Small intestine (tissue), 7 donors: ENCODE results near the gene TNS1. TPM values are rescaled to one million over a fixed set of nuclear protein-coding genes. Genes with fewer than 3 reads are reported as not detected.

Source experiments
- DNase-seq, 2 donors: peaks; one replicate each; pipeline versions ENCODE4 v3.0.0 to v3.0.0-alpha.2; 2013
- FAIRE-seq: peaks from 2 replicates; lab custom pipeline; 2012; peaks lifted over from hg19 to GRCh38; lab: Jason Lieb, UNC
- H3K27ac ChIP-seq, 3 donors: one replicate each; pipeline ENCODE4 v1.5.1; 2013; ENCODE audit warnings: low read length in 2 of 3, mild to moderate bottlenecking in 2 of 3, control low read depth in 1 of 3, inconsistent platforms in 1 of 3, low read depth in 1 of 3, moderate library complexity in 1 of 3
- H3K27me3 ChIP-seq, 3 donors: one replicate each; pipeline ENCODE4 v1.6.1; 2013; ENCODE audit warnings: low read length in 3 of 3, inconsistent platforms in 1 of 3; ENCODE audit not compliant: control insufficient read depth in 3 of 3, insufficient read depth in 3 of 3
- H3K36me3 ChIP-seq, 3 donors: one replicate each; pipeline ENCODE4 v1.6.1; 2013; ENCODE audit warnings: low read length in 3 of 3, inconsistent platforms in 1 of 3, low read depth in 1 of 3, mild to moderate bottlenecking in 1 of 3, moderate library complexity in 1 of 3; ENCODE audit not compliant: control insufficient read depth in 3 of 3, insufficient read depth in 2 of 3
- H3K4me1 ChIP-seq, 3 donors: one replicate each; pipeline ENCODE4 v1.6.1; 2013; ENCODE audit warnings: low read length in 2 of 3, inconsistent platforms in 1 of 3, low read depth in 1 of 3, mild to moderate bottlenecking in 1 of 3, moderate library complexity in 1 of 3; ENCODE audit not compliant: control insufficient read depth in 3 of 3, insufficient read depth in 2 of 3
- H3K4me3 ChIP-seq, 3 donors: one replicate each; pipeline ENCODE4 v1.5.1; 2013; ENCODE audit warnings: low read length in 3 of 3, control low read depth in 1 of 3, inconsistent platforms in 1 of 3, low read depth in 1 of 3, mild to moderate bottlenecking in 1 of 3, moderate library complexity in 1 of 3
- H3K9me3 ChIP-seq, 2 donors: one replicate each; pipeline ENCODE4 v1.6.1; 2013; ENCODE audit warnings: low read depth in 1 of 2, low read length in 1 of 2; ENCODE audit not compliant: control insufficient read depth in 2 of 2, insufficient read depth in 1 of 2
- WGBS, 3 donors: extraction: QIAGEN DNeasy Blood & Tissue Kit; methylation state at CpG; one replicate each; pipeline ENCODE4 v1.1.7; 2013; 5-methylcytosine and 5-hydroxymethylcytosine counted together
- polyA plus RNA-seq, 4 donors: library from polyadenylated mRNA; stranded (reverse) in 3 of 4; unstranded in 1 of 4; fragments of 200-250 nt in 3 of 4; fragments of 120-200 nt in 1 of 4; gene quantifications; one replicate each; pipeline versions ENCODE4 v1.2.1 to v1.2.3, GENCODE V29; 2013
- donor health status: healthy with polysubstance abuse.
- donor health status: control.
- donor health status: control.
- donor health status: Bipolar disorder and iron deficiency.
- donor health status: healthy.

Gene TNS1
- polyA plus RNA-seq, 4 donors, result 1.3 to 52.1 (median 9.8) TPM

DNA sequence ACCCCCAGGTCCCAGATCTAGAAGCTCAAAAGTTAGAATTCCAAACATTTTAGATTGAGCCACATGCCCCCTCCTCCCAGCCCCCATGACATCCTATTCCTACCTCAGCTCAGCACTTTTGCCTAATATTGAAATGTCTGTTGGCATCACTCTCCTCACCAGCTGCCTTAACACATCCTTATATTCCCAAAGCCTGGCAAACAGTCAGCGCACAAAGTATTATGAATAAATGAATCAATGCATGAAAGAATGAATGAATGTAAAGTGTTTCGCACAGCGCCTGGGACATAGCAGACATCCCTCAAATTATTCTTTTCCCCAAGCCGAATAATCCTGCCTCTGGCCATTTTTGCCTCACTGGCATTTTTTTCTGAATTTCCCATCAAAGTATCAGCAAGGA is 175.8 kb downstream of the TNS1 start:
- H3K4me3 ChIP-seq, result no peak overlapping the region
- H3K4me1 ChIP-seq, result peaks cover 0 to 5% (median 0%) of the 10 kb centered on the region in 3 donors
- FAIRE-seq (no peak), DNase-seq (no peak)
- peaks cover 0 to 54% (median 4%) of the 10 kb centered on the region in 3 donors for H3K36me3 ChIP-seq
- 90 to 93% (median 91%) methylated on average over 4 of the region's 4 CpGs for WGBS, 3 donors
- no peak overlapping the region for H3K27ac ChIP-seq
- no peaks in the 10 kb centered on the region for H3K27me3 ChIP-seq
- no peaks in the 10 kb centered on the region for H3K9me3 ChIP-seq

DNA sequence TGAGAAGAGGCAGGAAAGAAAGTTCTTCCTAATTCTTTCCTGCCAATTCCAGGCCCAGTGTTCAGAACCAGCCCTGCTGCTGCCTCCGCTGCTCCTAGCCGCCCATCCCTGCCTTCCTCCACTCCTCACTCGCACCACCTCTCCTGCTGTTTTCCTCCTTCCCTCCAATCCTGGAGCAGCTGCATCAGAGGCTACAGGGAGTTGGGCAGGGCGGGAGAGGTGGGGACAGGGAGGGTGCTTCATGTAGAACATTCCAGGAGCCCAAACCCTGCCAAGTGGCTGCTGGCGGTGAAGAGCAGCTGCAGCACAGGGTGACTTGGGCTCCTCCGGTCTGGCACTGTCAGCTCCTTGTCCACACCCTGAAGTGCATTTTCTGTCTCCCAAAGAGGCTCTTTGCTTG is 176.3 kb downstream of the TNS1 start:
- 39 to 57% (median 56%) methylated on average over 6 of the region's 6 CpGs for WGBS, 3 donors
- Histone ChIP-seq H3K36me3 (peaks cover 0 to 54% (median 4%) of the 10 kb centered on the region in 3 donors), H3K4me1 (peaks cover 0 to 5% (median 0%) of the 10 kb centered on the region in 3 donors), H3K27me3 (no peaks in the 10 kb centered on the region), H3K9me3 (no peaks in the 10 kb centered on the region), H3K4me3 (no peak overlapping the region), H3K27ac (no peak overlapping the region)
- FAIRE-seq, result no peak
- peak in 1 of 2 donors; percentile 17 for DNase-seq

DNA sequence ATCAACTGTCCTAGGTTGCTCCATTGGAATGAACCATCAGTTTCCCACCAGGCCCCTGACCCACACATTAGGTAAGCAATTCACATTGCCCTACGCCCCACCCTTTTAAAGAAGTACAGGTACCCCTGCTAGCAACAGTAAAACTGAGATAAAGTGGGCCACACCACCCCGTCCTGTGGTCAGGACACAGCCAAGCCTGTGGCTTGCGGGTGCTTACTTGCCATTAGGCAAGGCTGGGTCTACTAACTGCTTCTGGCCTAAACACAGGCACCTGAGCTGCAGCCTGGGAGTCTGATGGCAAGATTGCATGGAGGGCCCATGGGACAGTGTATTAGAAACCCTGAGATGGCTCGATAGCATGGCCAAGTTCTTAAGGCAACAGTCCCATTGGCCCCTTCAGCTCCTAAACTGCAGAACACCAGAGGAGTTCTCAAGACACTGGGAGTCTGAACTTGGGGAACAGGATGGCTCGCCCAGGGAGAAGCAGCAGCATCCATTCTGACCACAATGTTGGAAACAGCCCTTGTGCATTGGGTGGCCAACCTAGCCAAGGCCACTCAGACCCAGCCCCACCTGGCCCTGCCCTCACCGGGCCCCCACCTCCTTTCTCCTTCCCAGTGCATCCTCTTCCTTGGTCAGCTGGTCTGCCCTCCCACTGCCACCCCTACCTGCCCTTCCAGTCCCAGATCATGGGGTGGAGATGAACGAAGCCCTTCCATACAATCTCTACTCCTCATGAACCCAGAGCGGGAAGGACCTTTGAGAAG is 177.1 kb downstream of the TNS1 start:
- WGBS, 3 donors, result 84 to 90% (median 87%) methylated on average over 8 of the region's 8 CpGs
- Histone ChIP-seq H3K27me3 (no peaks in the 10 kb centered on the region), H3K36me3 (peaks cover 0 to 52% (median 4%) of the 10 kb centered on the region in 3 donors), H3K4me1 (peaks cover 0 to 5% (median 0%) of the 10 kb centered on the region in 3 donors), H3K4me3 (no peak overlapping the region), H3K9me3 (no peaks in the 10 kb centered on the region), H3K27ac (no peak overlapping the region)
- DNase-seq, result no peak
- FAIRE-seq, result no peak

DNA sequence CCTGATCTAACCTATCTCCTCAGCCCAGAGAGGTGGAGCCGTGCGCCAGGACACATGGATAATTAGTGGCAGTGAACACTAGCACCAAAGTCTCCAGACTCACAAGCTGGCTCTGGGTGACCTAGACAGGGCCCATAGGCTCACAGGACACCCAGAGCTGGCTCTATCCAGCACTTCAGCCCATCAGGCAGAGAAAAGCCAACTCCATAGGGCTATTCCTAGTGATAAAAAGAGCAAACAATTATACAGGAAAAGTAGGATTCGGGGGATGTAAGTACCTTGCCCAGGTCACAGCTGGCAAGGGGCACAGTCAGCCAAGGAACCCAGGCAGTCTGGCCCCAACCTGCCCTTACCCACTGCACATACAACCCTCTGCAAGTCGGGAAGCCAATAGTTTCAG is 178.6 kb downstream of the TNS1 start:
- Histone ChIP-seq H3K4me1 (peaks cover 0 to 5% (median 0%) of the 10 kb centered on the region in 3 donors), H3K36me3 (peaks cover 0 to 42% (median 4%) of the 10 kb centered on the region in 3 donors), H3K9me3 (no peaks in the 10 kb centered on the region), H3K27me3 (no peaks in the 10 kb centered on the region), H3K4me3 (no peak overlapping the region), H3K27ac (no peak overlapping the region)
- FAIRE-seq (no peak), DNase-seq (no peak)
- WGBS, 3 donors, result 83 to 88% (median 85%) methylated on average over 4 of the region's 4 CpGs

DNA sequence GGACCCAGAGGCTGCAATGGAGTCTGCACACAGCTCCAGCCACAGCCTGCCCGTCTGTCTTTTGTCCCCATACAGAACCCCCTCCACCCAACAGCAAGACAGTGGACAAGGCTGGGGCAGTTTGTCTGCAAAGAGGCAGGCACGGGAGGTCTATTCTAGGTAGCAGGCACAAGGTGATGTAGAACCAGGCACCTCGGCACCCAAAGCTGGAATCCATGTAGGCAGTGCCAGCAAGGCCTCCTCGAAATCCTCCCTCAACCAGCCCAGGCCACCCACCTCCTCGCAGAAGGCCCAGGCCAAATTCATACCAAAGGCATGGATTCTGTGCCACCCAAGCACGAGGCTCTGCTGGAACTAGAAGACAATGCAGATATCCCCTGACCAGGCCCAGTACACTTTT is 179.2 kb downstream of the TNS1 start:
- no peak for DNase-seq
- H3K27ac ChIP-seq, result no peak overlapping the region
- H3K4me3 ChIP-seq, result no peak overlapping the region
- peaks cover 0 to 5% (median 0%) of the 10 kb centered on the region in 3 donors for H3K4me1 ChIP-seq
- 81 to 88% (median 87%) methylated on average over 6 of the region's 6 CpGs for WGBS, 3 donors
- H3K36me3 ChIP-seq, result peaks cover 0 to 38% (median 2%) of the 10 kb centered on the region in 3 donors
- H3K27me3 ChIP-seq, result no peaks in the 10 kb centered on the region
- FAIRE-seq, result no peak
- no peaks in the 10 kb centered on the region for H3K9me3 ChIP-seq

DNA sequence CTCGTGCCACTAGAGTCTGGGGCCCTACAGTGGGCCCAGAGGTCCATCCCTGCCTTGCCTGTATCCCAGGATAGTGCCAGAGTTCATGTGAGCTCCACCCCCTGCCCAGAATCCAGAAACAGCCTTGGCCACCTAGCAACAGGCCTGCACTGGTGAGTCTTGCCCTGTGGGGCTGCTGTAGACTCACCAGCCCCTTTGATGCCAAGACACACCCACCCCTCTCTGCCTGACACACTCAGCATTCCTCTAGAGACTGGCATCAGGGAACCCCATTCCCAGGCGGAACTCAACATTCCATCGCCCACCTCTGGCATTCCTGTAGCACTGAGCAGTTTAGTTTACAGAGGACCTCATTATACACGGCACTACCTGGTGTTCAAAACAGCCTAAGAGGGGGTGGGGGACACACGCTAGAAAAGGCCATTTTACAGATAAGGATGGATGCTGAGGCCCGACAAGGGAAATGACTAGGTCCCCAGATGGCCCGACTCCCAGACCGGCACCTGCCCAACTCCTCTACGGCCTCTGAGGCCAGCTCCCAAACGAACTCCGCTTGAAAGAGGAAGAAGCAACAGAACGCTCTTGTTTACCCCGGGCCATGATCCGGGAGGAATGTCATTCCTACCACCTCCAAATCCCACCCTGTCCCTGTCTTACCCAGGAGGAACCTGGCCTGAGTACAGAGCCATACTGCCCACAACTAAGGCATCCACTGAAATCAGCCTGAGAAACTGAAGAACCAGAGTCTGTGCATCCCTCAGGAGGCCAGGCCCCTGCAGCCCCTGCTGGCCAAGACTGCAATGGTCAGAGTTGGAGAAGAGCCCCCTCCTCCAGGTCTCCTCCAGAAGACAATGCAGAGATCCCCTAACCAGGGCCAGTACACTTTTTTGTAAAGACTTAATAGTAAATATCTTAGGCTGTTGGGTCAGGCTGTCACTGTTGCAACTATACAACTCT is 180.2 kb downstream of the TNS1 start:
- Histone ChIP-seq H3K4me3 (no peak overlapping the region), H3K4me1 (peaks cover 0 to 1% (median 0%) of the 10 kb centered on the region in 3 donors), H3K36me3 (peaks cover 0 to 41% (median 0%) of the 10 kb centered on the region in 3 donors), H3K27ac (no peak overlapping the region), H3K9me3 (no peaks in the 10 kb centered on the region), H3K27me3 (no peaks in the 10 kb centered on the region)
- FAIRE-seq (no peak), DNase-seq (no peak)
- 83 to 87% (median 85%) methylated on average over 14 of the region's 14 CpGs for WGBS, 3 donors

DNA sequence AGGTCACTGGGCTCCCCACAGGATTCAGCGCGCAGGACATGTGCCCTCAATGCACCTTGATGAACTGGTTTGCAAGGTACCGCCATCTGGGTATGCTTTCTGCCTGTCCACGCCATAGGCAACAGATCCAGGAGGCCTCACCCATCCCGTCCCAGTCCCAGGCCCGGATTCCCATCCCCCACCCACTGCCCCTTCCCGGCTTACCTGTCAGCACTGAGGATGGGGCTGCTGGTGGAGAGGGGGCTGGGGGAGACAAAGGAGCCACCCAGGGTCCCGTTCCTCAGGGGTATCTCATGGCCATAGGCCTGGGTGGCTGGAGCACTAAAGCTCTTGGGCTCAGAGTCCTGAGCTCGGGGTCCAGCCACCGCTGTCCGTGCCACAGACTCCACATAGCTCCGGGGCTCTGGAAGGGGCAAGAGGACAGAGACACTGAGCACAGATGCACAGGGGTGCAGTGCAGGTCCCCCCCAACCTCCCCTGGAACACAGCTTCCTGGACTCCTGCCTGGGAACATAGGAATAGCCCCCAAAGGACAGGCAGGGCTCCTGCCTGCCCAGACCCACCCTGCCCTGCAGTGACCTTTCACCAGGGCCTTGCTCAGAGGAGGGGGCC is 181.2 kb downstream of the TNS1 start:
- H3K4me1 ChIP-seq, result peaks cover 0 to 5% (median 0%) of the 10 kb centered on the region in 3 donors
- no peaks in the 10 kb centered on the region for H3K27me3 ChIP-seq
- peaks cover 0 to 44% (median 0%) of the 10 kb centered on the region in 3 donors for H3K36me3 ChIP-seq
- H3K27ac ChIP-seq, result no peak overlapping the region
- H3K9me3 ChIP-seq, result no peaks in the 10 kb centered on the region
- no peak overlapping the region for H3K4me3 ChIP-seq
- FAIRE-seq (no peak), DNase-seq (no peak)
- WGBS, 3 donors, result 86 to 89% (median 88%) methylated on average over 12 of the region's 12 CpGs

DNA sequence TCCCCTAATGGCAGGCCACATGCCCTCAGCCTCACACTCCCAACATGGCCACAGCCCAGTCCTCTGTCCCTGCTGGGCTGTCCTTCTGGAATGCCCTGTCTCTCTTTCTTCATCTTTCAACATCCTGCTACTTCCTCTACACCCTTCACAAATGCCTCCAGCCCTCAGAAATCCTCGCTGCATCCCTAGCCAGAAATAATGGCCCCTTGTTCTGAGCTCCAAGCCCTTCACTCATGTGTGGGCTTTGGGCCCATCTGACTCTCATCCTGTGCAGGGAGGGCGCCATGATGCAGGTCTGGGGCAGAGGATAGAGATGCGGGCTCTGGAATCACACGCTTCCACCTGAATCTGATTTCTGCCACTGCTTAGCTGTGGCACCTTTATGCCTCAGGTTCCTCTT is 181.9 kb downstream of the TNS1 start:
- H3K36me3 ChIP-seq, result peaks cover 0 to 46% (median 0%) of the 10 kb centered on the region in 3 donors
- DNase-seq (no peak), FAIRE-seq (no peak)
- no peak overlapping the region for H3K27ac ChIP-seq
- H3K27me3 ChIP-seq, result no peaks in the 10 kb centered on the region
- WGBS, 3 donors, result 87 to 91% (median 89%) methylated on average over 4 of the region's 4 CpGs
- no peaks in the 10 kb centered on the region for H3K9me3 ChIP-seq
- no peak overlapping the region for H3K4me3 ChIP-seq
- H3K4me1 ChIP-seq, result peaks cover 0 to 5% (median 0%) of the 10 kb centered on the region in 3 donors
